Loucy (cell line): Measurements from ENCODE around the gene ZNF519.
A peak's percentile ranks its signal among the peaks of the same experiment; 100 is the strongest.

Experiments used
- H2AFZ ChIP-seq: fragments of 200-600 bp; sonication (generic); 2 replicates; pipeline ENCODE4 v1.6.0; 2016; ENCODE audit warnings: antibody characterized with exemption, mild to moderate bottlenecking, low read length, moderate library complexity
- H3F3A ChIP-seq: fragments of 200-600 bp; 2 replicates; pipeline ENCODE4 v1.6.0; 2016; ENCODE audit warnings: antibody characterized with exemption, low read depth, mild to moderate bottlenecking
- H3K27me3 ChIP-seq: fragments of 200-600 bp; sonication (generic); 2 replicates; pipeline ENCODE4 v1.6.1; 2014; ENCODE audit warnings: low read length, mild to moderate bottlenecking; ENCODE audit not compliant: insufficient read depth, poor library complexity, severe bottlenecking
- H3K36me3 ChIP-seq: fragments of 200-600 bp; sonication (generic); 2 replicates; pipeline ENCODE4 v1.6.1; 2016; ENCODE audit warnings: low read length; ENCODE audit not compliant: insufficient read depth
- H3K4me1 ChIP-seq: fragments of 200-600 bp; sonication (generic); 2 replicates; pipeline ENCODE4 v1.5.1; 2014; ENCODE audit warnings: low read length, mild to moderate bottlenecking; ENCODE audit not compliant: insufficient read depth, poor library complexity, severe bottlenecking
- H3K4me2 ChIP-seq: fragments of 200-600 bp; sonication (generic); 2 replicates; pipeline ENCODE4 v1.6.0; 2014; ENCODE audit warnings: antibody characterized with exemption, low read length, low read depth, mild to moderate bottlenecking; ENCODE audit not compliant: poor library complexity, severe bottlenecking
- H3K4me3 ChIP-seq: fragments of 200-600 bp; sonication (generic); 2 replicates; pipeline ENCODE4 v1.5.1; 2014; ENCODE audit warnings: low read length, mild to moderate bottlenecking, mixed read lengths; ENCODE audit not compliant: poor library complexity, severe bottlenecking
- H3K79me2 ChIP-seq: fragments of 200-600 bp; sonication (generic); 2 replicates; pipeline ENCODE4 v1.6.1; 2014; ENCODE audit warnings: low read length; ENCODE audit not compliant: insufficient read depth
- H3K9ac ChIP-seq: fragments of 200-600 bp; sonication (generic); 2 replicates; pipeline ENCODE4 v1.6.0; 2014; ENCODE audit warnings: mild to moderate bottlenecking, low read depth, low read length, moderate library complexity; ENCODE audit not compliant: poor library complexity, severe bottlenecking
- H3K9me2 ChIP-seq: fragments of 200-600 bp; sonication (generic); replicated peaks from 2 replicates; pipeline ENCODE4 v1.6.1; 2016; ENCODE audit warnings: low read depth, low read length, mixed read lengths
- H3K9me3 ChIP-seq: fragments of 200-600 bp; sonication (generic); 2 replicates; pipeline ENCODE4 v1.6.1; 2014; ENCODE audit warnings: mild to moderate bottlenecking, antibody characterized with exemption, low read length, low read depth; ENCODE audit not compliant: insufficient read depth
- H4K20me1 ChIP-seq: fragments of 200-600 bp; sonication (generic); 2 replicates; pipeline ENCODE4 v1.6.0; 2014; ENCODE audit warnings: antibody characterized with exemption, low read length, mild to moderate bottlenecking; ENCODE audit not compliant: insufficient read depth, poor library complexity, severe bottlenecking
- EZH2phosphoT487 ChIP-seq: fragments of 200-600 bp; IDR thresholded peaks from 2 replicates; pipeline ENCODE4 v1.6.1; 2018; ENCODE audit warnings: antibody characterized with exemption, mild to moderate bottlenecking, moderate library complexity, borderline replicate concordance
- TF ChIP-seq, protein P1 (sequence below): fragments of 200-600 bp; sonication (generic); conservative IDR thresholded peaks from 2 replicates; pipeline ENCODE4 v1.5.1; 2014; ENCODE audit warnings: mild to moderate bottlenecking, antibody characterized with exemption, low read length

Gene ZNF519

GRCh38 chr18:14100503-14101286, 31.5 kb downstream of the ZNF519 start:
- no peaks in the 10 kb centered on the region for H3K27me3 ChIP-seq
- H3K36me3 ChIP-seq: peaks cover 22% of the 10 kb centered on the region
- H3K4me2 ChIP-seq: peak overlapping the region; percentile 49
- H4K20me1 ChIP-seq: peaks cover 23% of the 10 kb centered on the region
- H3K4me3 ChIP-seq: peak overlapping the region; percentile 7
- H2AFZ ChIP-seq: no peak overlapping the region
- no peak overlapping the region for H3K9ac ChIP-seq
- no peaks in the 10 kb centered on the region for H3K9me2 ChIP-seq
- peaks cover 23% of the 10 kb centered on the region; the same call in 1 of the 2 replicates for H3K79me2 ChIP-seq
- peaks cover 20% of the 10 kb centered on the region for H3K4me1 ChIP-seq
- peaks cover 10% of the 10 kb centered on the region; the same call in 1 of the 2 replicates for H3F3A ChIP-seq
- TF ChIP-seq EZH2phosphoT487: no peak
- TF ChIP-seq, protein P1, sequence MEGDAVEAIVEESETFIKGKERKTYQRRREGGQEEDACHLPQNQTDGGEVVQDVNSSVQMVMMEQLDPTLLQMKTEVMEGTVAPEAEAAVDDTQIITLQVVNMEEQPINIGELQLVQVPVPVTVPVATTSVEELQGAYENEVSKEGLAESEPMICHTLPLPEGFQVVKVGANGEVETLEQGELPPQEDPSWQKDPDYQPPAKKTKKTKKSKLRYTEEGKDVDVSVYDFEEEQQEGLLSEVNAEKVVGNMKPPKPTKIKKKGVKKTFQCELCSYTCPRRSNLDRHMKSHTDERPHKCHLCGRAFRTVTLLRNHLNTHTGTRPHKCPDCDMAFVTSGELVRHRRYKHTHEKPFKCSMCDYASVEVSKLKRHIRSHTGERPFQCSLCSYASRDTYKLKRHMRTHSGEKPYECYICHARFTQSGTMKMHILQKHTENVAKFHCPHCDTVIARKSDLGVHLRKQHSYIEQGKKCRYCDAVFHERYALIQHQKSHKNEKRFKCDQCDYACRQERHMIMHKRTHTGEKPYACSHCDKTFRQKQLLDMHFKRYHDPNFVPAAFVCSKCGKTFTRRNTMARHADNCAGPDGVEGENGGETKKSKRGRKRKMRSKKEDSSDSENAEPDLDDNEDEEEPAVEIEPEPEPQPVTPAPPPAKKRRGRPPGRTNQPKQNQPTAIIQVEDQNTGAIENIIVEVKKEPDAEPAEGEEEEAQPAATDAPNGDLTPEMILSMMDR: no peak
- H3K9me3 ChIP-seq: peaks cover 9% of the 10 kb centered on the region; the same call in 1 of the 2 replicates

DNA sequence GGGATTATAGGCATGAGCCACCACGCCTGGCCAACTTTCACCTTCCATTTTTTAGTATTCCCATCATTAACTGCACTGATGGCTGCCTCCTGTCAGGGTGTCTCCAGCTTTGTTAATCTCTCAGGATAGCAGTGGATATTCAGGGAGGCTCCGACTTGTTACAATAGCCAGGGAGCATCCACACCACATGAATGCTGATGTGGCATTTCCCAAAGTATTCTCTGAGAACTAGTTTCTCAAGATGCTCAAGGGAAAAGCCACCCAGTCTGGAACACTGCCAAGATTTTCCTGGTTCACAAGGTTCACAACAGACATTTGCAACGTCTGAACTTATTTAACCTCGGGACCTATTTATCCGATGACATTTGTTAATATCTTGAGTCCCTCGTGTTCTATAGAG, 33.8 kb downstream of the ZNF519 start:
- Histone ChIP-seq H3K4me3 (no peak overlapping the region), H3K79me2 (peaks cover 9% of the 10 kb centered on the region; the same call in 1 of the 2 replicates), H3K4me1 (peaks cover 20% of the 10 kb centered on the region), H3K36me3 (peaks cover 19% of the 10 kb centered on the region; the same call in 1 of the 2 replicates), H3K9ac (no peak overlapping the region), H3K9me2 (no peaks in the 10 kb centered on the region), H4K20me1 (peaks cover 23% of the 10 kb centered on the region), H3K9me3 (no peaks in the 10 kb centered on the region), H2AFZ (no peak overlapping the region), H3K4me2 (no peak overlapping the region), H3F3A (peaks cover 10% of the 10 kb centered on the region; the same call in 1 of the 2 replicates), H3K27me3 (no peaks in the 10 kb centered on the region)
- TF ChIP-seq, protein P1: no peak
- no peak for TF ChIP-seq EZH2phosphoT487

GRCh38 chr18:14097761-14098160, 34.5 kb downstream of the ZNF519 start:
- Histone ChIP-seq H3F3A (peaks cover 10% of the 10 kb centered on the region; the same call in 1 of the 2 replicates), H3K9ac (no peak overlapping the region), H3K27me3 (no peaks in the 10 kb centered on the region), H3K4me3 (no peak overlapping the region), H3K4me2 (no peak overlapping the region), H3K79me2 (peaks cover 3% of the 10 kb centered on the region; the same call in 1 of the 2 replicates), H3K36me3 (peaks cover 19% of the 10 kb centered on the region; the same call in 1 of the 2 replicates), H3K4me1 (peaks cover 20% of the 10 kb centered on the region), H2AFZ (no peak overlapping the region), H4K20me1 (peaks cover 23% of the 10 kb centered on the region), H3K9me3 (no peaks in the 10 kb centered on the region), H3K9me2 (no peaks in the 10 kb centered on the region)
- no peak for TF ChIP-seq EZH2phosphoT487
- TF ChIP-seq, protein P1: no peak
